SK-N-MC (cell line): ENCODE results near the gene RIT2.

Source experiments
- DNase-seq: peaks from one replicate; pipeline ENCODE4 v3.0.0-alpha.2; 2011; ENCODE audit warnings: low read depth, low spot score
- H3K27ac ChIP-seq: fragments of 200-600 bp; sonication (generic); 2 replicates; pipeline ENCODE4 v1.5.1; 2016; ENCODE audit warnings: mixed run types
- H3K36me3 ChIP-seq: fragments of 200-600 bp; sonication (generic); 2 replicates; pipeline ENCODE4 v1.6.1; 2017; ENCODE audit warnings: antibody characterized with exemption, low read length, mixed read lengths; ENCODE audit not compliant: insufficient read depth
- H3K4me3 ChIP-seq: fragments of 200-600 bp; sonication (generic); 2 replicates; pipeline ENCODE4 v1.5.1; 2016
- H3K9ac ChIP-seq: fragments of 200-600 bp; sonication (generic); 2 replicates; pipeline ENCODE4 v1.8.0; 2017; ENCODE audit warnings: mixed run types, mixed read lengths; ENCODE audit not compliant: insufficient read length
- H3K9me3 ChIP-seq: fragments of 200-600 bp; sonication (generic); 2 replicates; pipeline ENCODE4 v1.6.1; 2017; ENCODE audit warnings: low read depth, mild to moderate bottlenecking, antibody characterized with exemption, low read length, moderate library complexity, mixed read lengths
- EZH2 ChIP-seq: fragments of 200-600 bp; sonication (generic); IDR thresholded peaks from one replicate; pipeline ENCODE4 v1.6.1; 2017; ENCODE audit warnings: antibody characterized with exemption
- FOXP2 ChIP-seq: optimal IDR thresholded peaks from 2 replicates; pipeline ENCODE3; 2011; ENCODE audit warnings: mild to moderate bottlenecking, moderate library complexity; ENCODE audit not compliant: insufficient read depth; ENCODE audit errors: extremely low read length, control extremely low read depth
- POLR2AphosphoS5 ChIP-seq: IDR thresholded peaks from 2 replicates; pipeline ENCODE4 v1.6.1; 2012; ENCODE audit warnings: mild to moderate bottlenecking, low read depth, low read length, borderline replicate concordance

RIT2 gene

GRCh38 chr18:42792731-42793130 is 322.8 kb downstream of the RIT2 start:
- DNase-seq = no peak
- no peak overlapping the region for H3K4me3 ChIP-seq
- TF ChIP-seq POLR2AphosphoS5 = no peak
- TF ChIP-seq FOXP2 = no peak
- no peak for TF ChIP-seq EZH2
- H3K27ac ChIP-seq = no peak overlapping the region
- H3K9me3 ChIP-seq = no peaks in the 10 kb centered on the region
- H3K9ac ChIP-seq = no peak overlapping the region
- H3K36me3 ChIP-seq = no peaks in the 10 kb centered on the region

GRCh38 chr18:42784632-42785031 is 330.9 kb downstream of the RIT2 start:
- H3K36me3 ChIP-seq = no peaks in the 10 kb centered on the region
- H3K9me3 ChIP-seq = no peaks in the 10 kb centered on the region
- H3K4me3 ChIP-seq = no peak overlapping the region
- TF ChIP-seq EZH2 (no peak), POLR2AphosphoS5 (no peak), FOXP2 (no peak)
- no peak overlapping the region for H3K9ac ChIP-seq
- no peak for DNase-seq
- no peak overlapping the region for H3K27ac ChIP-seq

DNA sequence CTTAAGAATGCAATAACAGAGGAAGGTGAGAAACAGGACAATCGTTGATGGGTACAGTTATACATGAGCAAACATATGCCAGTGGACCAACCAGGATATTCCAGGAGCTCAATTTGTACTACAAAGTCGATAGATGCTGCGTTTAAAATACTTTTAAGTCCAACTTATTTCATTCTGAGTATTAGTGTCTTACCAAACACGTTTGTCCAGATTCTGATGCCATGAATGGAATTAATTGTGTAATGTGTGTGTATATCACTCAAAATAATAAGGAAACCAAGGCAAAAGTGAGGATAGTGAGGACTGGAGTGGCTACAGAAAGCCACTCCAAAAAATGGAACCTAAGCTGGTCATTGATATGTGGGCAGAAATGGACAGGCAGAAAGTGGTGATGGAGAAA is 332.6 kb downstream of the RIT2 start:
- Histone ChIP-seq H3K9me3 (no peaks in the 10 kb centered on the region), H3K27ac (no peak overlapping the region), H3K36me3 (no peaks in the 10 kb centered on the region), H3K4me3 (no peak overlapping the region), H3K9ac (no peak overlapping the region)
- TF ChIP-seq EZH2 (no peak), FOXP2 (no peak), POLR2AphosphoS5 (no peak)
- DNase-seq = no peak

DNA sequence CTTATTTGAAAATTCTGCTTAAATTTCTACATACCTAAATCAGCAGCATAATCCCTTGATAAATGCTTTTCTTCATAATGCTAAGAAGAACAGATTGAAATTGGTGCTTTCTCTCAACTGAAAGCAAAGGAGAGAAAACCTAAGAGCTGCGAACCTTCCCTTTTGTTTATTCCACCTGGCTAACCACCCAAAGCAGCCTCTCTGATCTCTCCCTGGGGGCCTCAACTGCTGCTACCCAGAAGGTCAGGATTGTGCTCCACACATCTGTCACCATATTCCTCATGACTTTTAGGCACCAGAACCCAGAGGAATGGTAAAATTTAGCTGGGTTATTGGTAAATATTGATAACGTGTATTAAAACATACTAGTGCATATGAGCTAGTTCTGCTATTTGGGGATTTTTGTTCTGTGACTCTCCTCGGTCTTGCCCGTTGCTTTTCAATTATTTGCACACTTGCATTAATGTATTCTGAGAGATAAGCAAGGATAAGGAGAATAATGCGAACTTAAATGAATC is 334.1 kb downstream of the RIT2 start:
- Histone ChIP-seq H3K27ac (no peak overlapping the region), H3K36me3 (no peaks in the 10 kb centered on the region), H3K9me3 (no peaks in the 10 kb centered on the region), H3K9ac (no peak overlapping the region), H3K4me3 (no peak overlapping the region)
- TF ChIP-seq POLR2AphosphoS5 (no peak), EZH2 (no peak), FOXP2 (no peak)
- no peak for DNase-seq

DNA sequence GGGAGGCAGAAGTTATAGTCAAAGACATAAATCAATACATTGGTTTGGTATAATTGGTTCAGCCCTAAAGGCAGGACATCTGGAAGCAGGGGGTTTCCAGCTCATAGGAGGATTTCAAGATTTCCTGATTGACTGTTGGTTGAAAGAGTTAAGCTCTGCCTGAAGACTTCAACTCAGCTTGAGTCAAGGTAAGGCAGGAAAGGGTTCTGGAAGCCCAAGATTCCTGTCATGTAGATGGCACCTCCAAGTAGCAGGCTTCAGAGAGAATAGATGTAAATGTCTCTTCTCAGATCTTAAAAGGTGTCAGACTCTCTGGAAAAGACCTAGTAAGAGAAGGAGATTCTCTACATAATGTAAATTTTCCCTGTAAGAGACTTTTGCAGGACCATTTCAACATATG is 335.3 kb downstream of the RIT2 start:
- Histone ChIP-seq H3K4me3 (no peak overlapping the region), H3K9ac (no peak overlapping the region), H3K9me3 (no peaks in the 10 kb centered on the region), H3K27ac (no peak overlapping the region), H3K36me3 (no peaks in the 10 kb centered on the region)
- TF ChIP-seq POLR2AphosphoS5 (no peak), FOXP2 (no peak), EZH2 (no peak)
- no peak for DNase-seq

GRCh38 chr18:42778445-42779042 is 336.9 kb downstream of the RIT2 start:
- no peak for DNase-seq
- Histone ChIP-seq H3K4me3 (no peak overlapping the region), H3K9me3 (no peaks in the 10 kb centered on the region), H3K36me3 (no peaks in the 10 kb centered on the region), H3K9ac (no peak overlapping the region), H3K27ac (no peak overlapping the region)
- no peak for TF ChIP-seq EZH2
- TF ChIP-seq FOXP2 = no peak

- H3K9me3 ChIP-seq = no peaks in the 10 kb centered on the region
- no peaks in the 10 kb centered on the region for H3K36me3 ChIP-seq
- H3K27ac ChIP-seq = no peak overlapping the region
- no peak for DNase-seq
- TF ChIP-seq EZH2 (no peak), FOXP2 (no peak), POLR2AphosphoS5 (no peak)
- H3K4me3 ChIP-seq = no peak overlapping the region
- no peak overlapping the region for H3K9ac ChIP-seq
Observed at GRCh38 chr18:42778024-42778423, 337.5 kb downstream of the RIT2 start.

- no peaks in the 10 kb centered on the region for H3K9me3 ChIP-seq
- TF ChIP-seq FOXP2 (no peak), POLR2AphosphoS5 (no peak), EZH2 (no peak)
- no peak overlapping the region for H3K4me3 ChIP-seq
- H3K27ac ChIP-seq = no peak overlapping the region
- DNase-seq = no peak
- no peak overlapping the region for H3K9ac ChIP-seq
- no peaks in the 10 kb centered on the region for H3K36me3 ChIP-seq
Observed at GRCh38 chr18:42773870-42774269, 341.6 kb downstream of the RIT2 start.

DNA sequence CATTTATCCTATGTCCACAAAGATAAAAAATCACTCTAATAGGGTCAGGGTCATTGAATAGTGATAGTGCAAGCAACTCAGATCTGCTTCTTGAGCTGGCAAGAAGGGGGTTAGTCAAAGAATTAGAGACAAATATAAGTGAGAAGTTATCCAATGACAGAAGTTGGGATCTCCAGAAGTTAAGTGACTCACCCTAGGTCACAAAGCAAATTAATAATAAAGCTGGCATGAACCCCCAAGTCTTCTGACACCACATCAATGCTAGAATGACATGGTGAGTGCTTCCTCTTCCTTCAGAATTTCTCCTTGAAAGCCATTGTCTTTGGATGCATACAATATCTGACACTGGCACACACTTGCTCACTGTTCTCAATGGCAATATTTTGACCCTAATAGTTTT is 343.5 kb downstream of the RIT2 start:
- Histone ChIP-seq H3K9me3 (no peaks in the 10 kb centered on the region), H3K4me3 (no peak overlapping the region), H3K36me3 (no peaks in the 10 kb centered on the region), H3K9ac (no peak overlapping the region), H3K27ac (no peak overlapping the region)
- no peak for TF ChIP-seq FOXP2
- no peak for TF ChIP-seq POLR2AphosphoS5
- TF ChIP-seq EZH2 = no peak
- no peak for DNase-seq
